A673 (cell line): Measurements from ENCODE around the gene NPAS2. TPM values are rescaled to one million over a fixed set of nuclear protein-coding genes. Genes with fewer than 3 reads are reported as not detected.

Experiments used
- BruUV-seq: library from RNA; stranded (reverse); fragments of 400-500 nt; replicated peaks from 2 replicates; lab custom pipeline; 2021; lab: Mats Ljungman, UMichigan
- CTCF ChIA-PET: fragments of 300-600 bp; sonication (Branson Sonifier 250); formaldehyde crosslinking; loops from one replicate; lab custom pipeline; 2022; ENCODE audit warnings: antibody characterized with exemption; lab: Charles Lee
- POLR2A ChIA-PET: fragments of 300-600 bp; sonication (Branson Sonifier 250); formaldehyde crosslinking; loops from one replicate; lab custom pipeline; 2022; ENCODE audit warnings: antibody characterized with exemption; ENCODE audit not compliant: low non-redundant PET; lab: Charles Lee
- DNase-seq: peaks from one replicate; pipeline ENCODE4 v3.0.0-alpha.2; 2015; ENCODE audit warnings: low spot score
- H3K27ac ChIP-seq: fragments of 200-600 bp; sonication (generic); 2 replicates; pipeline ENCODE4 v1.5.1; 2016; ENCODE audit warnings: mixed run types, low read depth, mild to moderate bottlenecking, mixed read lengths, antibody characterized with exemption, low read length; ENCODE audit not compliant: poor library complexity, severe bottlenecking
- H3K27me3 ChIP-seq: fragments of 200-600 bp; sonication (generic); replicated peaks from 2 replicates; pipeline ENCODE4 v1.6.1; 2017; ENCODE audit warnings: mixed run types, low read depth, mild to moderate bottlenecking, mixed read lengths, antibody characterized with exemption, low read length; ENCODE audit not compliant: insufficient read depth, poor library complexity
- H3K36me3 ChIP-seq: fragments of 200-600 bp; sonication (generic); 2 replicates; pipeline ENCODE4 v1.6.1; 2016; ENCODE audit warnings: mixed run types, mild to moderate bottlenecking, mixed read lengths, antibody characterized with exemption, low read length; ENCODE audit not compliant: insufficient read depth, poor library complexity, severe bottlenecking
- H3K4me1 ChIP-seq: fragments of 200-600 bp; sonication (generic); 2 replicates; pipeline ENCODE4 v1.6.1; 2017; ENCODE audit warnings: mixed run types, mild to moderate bottlenecking, mixed read lengths, antibody characterized with exemption, low read length; ENCODE audit not compliant: insufficient read depth, poor library complexity, severe bottlenecking
- H3K4me3 ChIP-seq: fragments of 200-600 bp; sonication (generic); 2 replicates; pipeline ENCODE4 v1.5.1; 2016; ENCODE audit warnings: low read depth, mixed run types, mild to moderate bottlenecking, mixed read lengths, low read length; ENCODE audit not compliant: poor library complexity, severe bottlenecking
- H3K9me3 ChIP-seq: fragments of 200-600 bp; sonication (generic); 2 replicates; pipeline ENCODE4 v1.6.1; 2016; ENCODE audit warnings: mixed run types, low read depth, mild to moderate bottlenecking, mixed read lengths, antibody characterized with exemption, low read length; ENCODE audit not compliant: poor library complexity, severe bottlenecking
- CTCF ChIP-seq: fragments of 300-800, 200-600 bp; sonication (generic); conservative IDR thresholded peaks from 2 replicates; pipeline ENCODE4 v1.5.1; 2017; ENCODE audit warnings: low read depth, mild to moderate bottlenecking, antibody characterized with exemption, low read length, moderate library complexity, mixed read lengths
- EZH2 ChIP-seq: fragments of 200-600 bp; sonication (generic); IDR thresholded peaks from 2 replicates; pipeline ENCODE4 v1.6.1; 2017; ENCODE audit warnings: borderline replicate concordance, low read depth, mild to moderate bottlenecking, mixed read lengths, antibody characterized with exemption, low read length; ENCODE audit not compliant: poor library complexity, severe bottlenecking
- intact Hi-C: fragments of 100-400 bp; cut with micrococcal nuclease; formaldehyde crosslinking; loops from one replicate; pipeline ENCODE4 v1.10.0; 2022; ENCODE audit not compliant: unreplicated experiment
- total RNA-seq: library from RNA; stranded (reverse); gene quantifications from 2 replicates; pipeline ENCODE4 v1.2.3, GENCODE V29; 2021

Gene NPAS2
- total RNA-seq, 1 experiment from 2014 or later: 9.4 TPM

DNA sequence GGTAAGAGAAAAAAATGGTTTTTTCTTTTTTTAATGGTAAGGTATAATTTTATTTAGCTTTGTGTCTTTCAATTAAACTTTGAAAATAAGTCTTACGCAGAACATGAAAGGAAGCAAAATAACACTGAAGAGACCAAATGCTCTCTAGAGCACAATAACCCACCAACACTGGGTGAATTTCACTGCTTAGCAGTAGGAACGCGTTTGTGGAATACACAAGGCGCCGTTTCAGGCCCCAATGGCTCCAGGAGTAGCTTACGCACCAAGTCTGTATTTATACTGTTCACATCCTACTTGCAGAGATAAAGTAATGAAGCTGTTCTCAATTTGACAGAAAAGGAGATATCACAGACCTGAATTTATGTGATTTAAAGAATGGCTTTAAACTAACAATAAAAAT, 205.6 kb downstream of the NPAS2 start:
- intact Hi-C loops: no loop called here
- ChIA-PET POLR2A (interaction anchor here (0.6 kb wide), 1 partner anchor 20 kb away, joined by 3 read pairs; no protein-coding TSS in a partner anchor), CTCF (no interaction called here)
- TF ChIP-seq EZH2: no peak
- no peak for TF ChIP-seq CTCF
- Histone ChIP-seq H3K4me3 (no peak overlapping the region), H3K36me3 (peaks cover 13% of the 10 kb centered on the region), H3K27me3 (no peaks in the 10 kb centered on the region), H3K4me1 (no peaks in the 10 kb centered on the region), H3K9me3 (no peaks in the 10 kb centered on the region), H3K27ac (no peak overlapping the region)
- DNase-seq: no peak
- no TSS peak for BruUV-seq

- Histone ChIP-seq H3K4me3 (no peak overlapping the region), H3K4me1 (no peaks in the 10 kb centered on the region), H3K27me3 (no peaks in the 10 kb centered on the region), H3K9me3 (no peaks in the 10 kb centered on the region), H3K36me3 (peaks cover 10% of the 10 kb centered on the region), H3K27ac (no peak overlapping the region)
- TF ChIP-seq CTCF: no peak
- TF ChIP-seq EZH2: no peak
- POLR2A ChIA-PET: no interaction called here
- no TSS peak for BruUV-seq
- DNase-seq: no peak
- intact Hi-C loops: no loop called here
- CTCF ChIA-PET: no interaction called here
These were observed 206.3 kb downstream of the NPAS2 start for GRCh38 chr2:101026253-101026701.

- Histone ChIP-seq H3K4me1 (no peaks in the 10 kb centered on the region), H3K27me3 (no peaks in the 10 kb centered on the region), H3K36me3 (peaks cover 7% of the 10 kb centered on the region), H3K27ac (no peak overlapping the region), H3K9me3 (no peaks in the 10 kb centered on the region), H3K4me3 (no peak overlapping the region)
- no peak for DNase-seq
- ChIA-PET CTCF (no interaction called here), POLR2A (no interaction called here)
- no TSS peak for BruUV-seq
- intact Hi-C loops: no loop called here
- TF ChIP-seq CTCF (no peak), EZH2 (no peak)
These were observed 207.1 kb downstream of the NPAS2 start for GRCh38 chr2:101026923-101027469.
